C4-2B (cell line): ENCODE data around the gene KLK3.

Experiments used
- ZFX ChIP-seq: fragments of 450-650 bp; IDR thresholded peaks from 2 replicates; pipeline ENCODE4 v1.6.1; 2017
- TF ChIP-seq, protein P1 (sequence below): fragments of 450-650 bp; conservative IDR thresholded peaks from 2 replicates; pipeline ENCODE4 v1.5.1; 2017; ENCODE audit warnings: mild to moderate bottlenecking

DNA sequence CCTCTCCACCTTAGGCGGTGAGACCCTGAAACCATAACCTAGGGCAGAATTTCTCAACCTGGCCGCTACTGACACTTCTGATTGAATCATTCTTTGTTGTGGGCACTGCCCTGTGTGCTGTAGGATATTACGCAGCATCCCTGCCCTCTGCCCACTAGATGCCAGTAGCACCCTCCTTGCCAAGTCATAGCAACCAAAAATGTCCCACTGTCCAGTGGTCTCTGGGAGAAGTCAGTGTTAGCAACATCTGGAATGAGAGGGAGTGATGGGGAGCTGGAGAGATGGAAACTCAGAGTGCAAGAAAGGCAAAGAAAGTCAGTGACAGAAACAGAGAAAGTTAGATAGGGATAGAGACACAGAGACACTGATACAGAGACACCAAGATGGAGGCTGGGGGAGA lies 42.9 kb downstream of the KLK3 start:
- TF ChIP-seq, protein P1, sequence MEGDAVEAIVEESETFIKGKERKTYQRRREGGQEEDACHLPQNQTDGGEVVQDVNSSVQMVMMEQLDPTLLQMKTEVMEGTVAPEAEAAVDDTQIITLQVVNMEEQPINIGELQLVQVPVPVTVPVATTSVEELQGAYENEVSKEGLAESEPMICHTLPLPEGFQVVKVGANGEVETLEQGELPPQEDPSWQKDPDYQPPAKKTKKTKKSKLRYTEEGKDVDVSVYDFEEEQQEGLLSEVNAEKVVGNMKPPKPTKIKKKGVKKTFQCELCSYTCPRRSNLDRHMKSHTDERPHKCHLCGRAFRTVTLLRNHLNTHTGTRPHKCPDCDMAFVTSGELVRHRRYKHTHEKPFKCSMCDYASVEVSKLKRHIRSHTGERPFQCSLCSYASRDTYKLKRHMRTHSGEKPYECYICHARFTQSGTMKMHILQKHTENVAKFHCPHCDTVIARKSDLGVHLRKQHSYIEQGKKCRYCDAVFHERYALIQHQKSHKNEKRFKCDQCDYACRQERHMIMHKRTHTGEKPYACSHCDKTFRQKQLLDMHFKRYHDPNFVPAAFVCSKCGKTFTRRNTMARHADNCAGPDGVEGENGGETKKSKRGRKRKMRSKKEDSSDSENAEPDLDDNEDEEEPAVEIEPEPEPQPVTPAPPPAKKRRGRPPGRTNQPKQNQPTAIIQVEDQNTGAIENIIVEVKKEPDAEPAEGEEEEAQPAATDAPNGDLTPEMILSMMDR, result no peak
- TF ChIP-seq ZFX, result no peak
